ENCODE measurements around the gene GREM2. TPM values are rescaled to one million over a fixed set of nuclear protein-coding genes. Genes with fewer than 3 reads are reported as not detected.

Gene GREM2
- total and polyA plus RNA-seq, 8 donors = 0.99 to 4.4 (median 2.9) TPM

DNA sequence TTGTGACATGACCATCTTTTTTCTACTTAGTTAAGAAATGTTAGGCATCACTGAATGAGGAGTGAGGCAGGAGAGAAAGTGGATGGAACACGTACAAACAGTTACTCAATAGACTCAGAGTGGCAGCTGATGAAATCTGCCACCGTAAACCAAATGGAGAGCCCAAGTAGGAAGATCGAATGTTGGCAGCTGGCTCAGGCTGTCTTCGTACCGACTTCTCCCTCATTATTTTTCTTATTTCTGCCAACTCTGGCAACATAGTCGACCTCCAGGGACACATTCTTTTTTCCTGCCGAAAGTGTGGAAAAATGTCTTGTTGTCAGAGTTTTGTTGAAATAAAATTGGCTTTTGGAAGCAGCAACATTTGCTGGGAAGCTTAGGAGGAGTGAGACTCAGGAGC is 143.3 kb downstream of the GREM2 start:
- intact Hi-C loops (cut with DNase I) = no loop called here
- H3K4me3 ChIP-seq = no peak overlapping the region
- peak in 1 of 4 donors; percentile 16 for DNase-seq

DNA sequence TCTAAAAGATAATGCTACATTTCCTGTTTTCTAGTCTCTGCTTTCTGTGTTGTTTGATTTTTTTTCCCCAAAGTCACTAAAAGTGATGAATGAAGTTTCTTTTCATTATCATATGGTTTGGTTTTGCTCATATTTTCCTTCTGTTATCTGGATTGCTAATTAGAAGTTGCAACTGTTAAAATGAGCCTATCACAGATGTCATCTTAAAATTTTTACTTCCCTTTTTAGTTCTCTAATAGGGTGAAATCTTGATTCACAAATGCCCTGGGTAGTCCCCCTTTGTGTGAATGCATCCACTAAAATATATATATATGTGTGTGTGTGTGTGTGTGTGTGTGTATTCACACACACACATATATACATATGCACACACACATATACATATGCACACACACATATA is 144.1 kb downstream of the GREM2 start:
- TF ChIP-seq, protein P1, sequence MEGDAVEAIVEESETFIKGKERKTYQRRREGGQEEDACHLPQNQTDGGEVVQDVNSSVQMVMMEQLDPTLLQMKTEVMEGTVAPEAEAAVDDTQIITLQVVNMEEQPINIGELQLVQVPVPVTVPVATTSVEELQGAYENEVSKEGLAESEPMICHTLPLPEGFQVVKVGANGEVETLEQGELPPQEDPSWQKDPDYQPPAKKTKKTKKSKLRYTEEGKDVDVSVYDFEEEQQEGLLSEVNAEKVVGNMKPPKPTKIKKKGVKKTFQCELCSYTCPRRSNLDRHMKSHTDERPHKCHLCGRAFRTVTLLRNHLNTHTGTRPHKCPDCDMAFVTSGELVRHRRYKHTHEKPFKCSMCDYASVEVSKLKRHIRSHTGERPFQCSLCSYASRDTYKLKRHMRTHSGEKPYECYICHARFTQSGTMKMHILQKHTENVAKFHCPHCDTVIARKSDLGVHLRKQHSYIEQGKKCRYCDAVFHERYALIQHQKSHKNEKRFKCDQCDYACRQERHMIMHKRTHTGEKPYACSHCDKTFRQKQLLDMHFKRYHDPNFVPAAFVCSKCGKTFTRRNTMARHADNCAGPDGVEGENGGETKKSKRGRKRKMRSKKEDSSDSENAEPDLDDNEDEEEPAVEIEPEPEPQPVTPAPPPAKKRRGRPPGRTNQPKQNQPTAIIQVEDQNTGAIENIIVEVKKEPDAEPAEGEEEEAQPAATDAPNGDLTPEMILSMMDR (IDR thresholded peaks at IDR 0.05) = no peak
- ATAC-seq (no peak), DNase-seq (no peak)
- intact Hi-C loops (cut with DNase I) = no loop called here
- Histone ChIP-seq H3K4me3 (no peak overlapping the region), H3K27ac (no peak overlapping the region), H3K27me3 (no peaks in the 10 kb centered on the region), H3K36me3 (no peaks in the 10 kb centered on the region), H3K9me3 (no peaks in the 10 kb centered on the region), H3K4me1 (no peaks in the 10 kb centered on the region)

More for the DNA sequence above, 143.3 kb downstream of the GREM2 start:
- no peak for ATAC-seq
- Histone ChIP-seq H3K4me1 (no peaks in the 10 kb centered on the region), H3K36me3 (no peaks in the 10 kb centered on the region), H3K9me3 (no peaks in the 10 kb centered on the region), H3K27me3 (no peaks in the 10 kb centered on the region), H3K27ac (no peak overlapping the region)
- TF ChIP-seq, protein P1 (IDR thresholded peaks at IDR 0.05) = no peak

DNA sequence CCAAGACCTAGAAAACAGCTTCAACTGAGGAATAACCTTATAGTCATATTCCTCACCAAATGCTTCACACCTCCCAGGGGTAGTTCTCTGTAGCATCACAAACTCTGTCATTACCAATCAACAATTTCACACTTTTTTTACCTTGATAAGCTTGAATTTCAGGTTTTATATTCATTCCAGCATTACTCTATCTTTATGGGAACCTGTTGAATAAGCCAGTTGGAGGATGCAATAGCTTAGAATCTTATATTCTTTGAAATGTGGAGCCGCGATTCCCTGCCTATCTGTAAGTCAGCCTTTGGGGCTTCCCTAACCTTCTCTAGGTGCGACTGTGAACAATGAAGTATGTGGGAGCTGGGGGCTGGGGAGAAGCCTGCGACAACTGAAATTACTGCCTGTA is 145.4 kb downstream of the GREM2 start:
- Histone ChIP-seq H3K27ac (no peak overlapping the region), H3K27me3 (no peaks in the 10 kb centered on the region), H3K9me3 (no peaks in the 10 kb centered on the region), H3K4me1 (no peaks in the 10 kb centered on the region), H3K4me3 (no peak overlapping the region), H3K36me3 (no peaks in the 10 kb centered on the region)
- DNase-seq (no peak), ATAC-seq (no peak)
- TF ChIP-seq, protein P1 (IDR thresholded peaks at IDR 0.05) = no peak
- intact Hi-C loops (cut with DNase I) = no loop called here

DNA sequence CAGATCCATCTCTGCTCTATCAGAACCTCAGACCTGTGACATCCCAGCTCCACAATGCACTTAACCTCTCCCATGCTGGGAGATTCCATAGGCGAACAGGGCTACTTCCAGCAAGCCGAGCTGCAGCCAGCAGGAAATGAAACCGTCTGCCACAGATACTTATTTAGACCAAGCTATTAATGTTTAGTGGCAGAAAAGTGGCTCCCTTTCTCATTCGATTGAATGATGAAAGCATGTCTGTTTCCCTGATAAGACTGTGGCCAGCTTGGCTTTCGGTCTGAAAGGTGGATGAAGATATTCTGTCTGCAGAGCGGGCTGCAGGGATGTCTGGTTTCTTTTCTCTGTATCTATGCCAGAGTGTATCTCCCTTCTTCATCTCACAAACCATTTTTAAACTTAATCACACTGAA is 146.4 kb downstream of the GREM2 start:
- Histone ChIP-seq H3K4me3 (no peak overlapping the region), H3K27ac (no peak overlapping the region), H3K27me3 (no peaks in the 10 kb centered on the region), H3K9me3 (no peaks in the 10 kb centered on the region), H3K4me1 (no peaks in the 10 kb centered on the region), H3K36me3 (no peaks in the 10 kb centered on the region)
- DNase-seq = no peak
- TF ChIP-seq, protein P1 (IDR thresholded peaks at IDR 0.05) = no peak
- intact Hi-C loops (cut with DNase I) = no loop called here
- no peak for ATAC-seq

DNA sequence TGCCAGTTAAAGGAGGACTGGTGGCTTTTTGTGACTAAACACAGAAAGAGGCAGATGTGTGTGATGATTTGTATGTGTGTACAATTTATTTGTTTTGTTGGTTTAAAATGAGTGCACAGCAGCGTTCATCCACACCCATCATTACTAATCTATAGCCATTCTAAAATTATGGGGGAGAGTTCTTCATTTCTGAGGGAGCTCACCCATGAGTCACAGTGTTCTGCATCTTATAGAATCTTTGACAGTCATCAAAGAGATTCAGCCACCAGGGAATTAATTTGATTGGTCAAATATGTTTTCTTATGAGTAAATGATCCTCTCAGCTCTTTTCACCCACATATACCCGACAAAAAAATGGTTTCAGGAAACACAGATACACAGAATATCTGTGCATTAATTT is 147.9 kb downstream of the GREM2 start:
- DNase-seq = no peak
- intact Hi-C loops (cut with DNase I) = no loop called here
- no peak for ATAC-seq
- H3K4me3 ChIP-seq = no peak overlapping the region
- H3K27me3 ChIP-seq = no peaks in the 10 kb centered on the region
- H3K27ac ChIP-seq = no peak overlapping the region
- no peaks in the 10 kb centered on the region for H3K4me1 ChIP-seq
- H3K36me3 ChIP-seq = no peaks in the 10 kb centered on the region
- H3K9me3 ChIP-seq = no peaks in the 10 kb centered on the region
- TF ChIP-seq, protein P1 (IDR thresholded peaks at IDR 0.05) = no peak
